ENCODE results near the gene GABRQ. TPM values are rescaled to one million over a fixed set of nuclear protein-coding genes. Genes with fewer than 3 reads are reported as not detected.

The GABRQ gene
- polyA plus RNA-seq, 1 experiment = not detected

- DNase-seq (ENCODE audit: low read depth) = no peak
- TF ChIP-seq, protein P1, sequence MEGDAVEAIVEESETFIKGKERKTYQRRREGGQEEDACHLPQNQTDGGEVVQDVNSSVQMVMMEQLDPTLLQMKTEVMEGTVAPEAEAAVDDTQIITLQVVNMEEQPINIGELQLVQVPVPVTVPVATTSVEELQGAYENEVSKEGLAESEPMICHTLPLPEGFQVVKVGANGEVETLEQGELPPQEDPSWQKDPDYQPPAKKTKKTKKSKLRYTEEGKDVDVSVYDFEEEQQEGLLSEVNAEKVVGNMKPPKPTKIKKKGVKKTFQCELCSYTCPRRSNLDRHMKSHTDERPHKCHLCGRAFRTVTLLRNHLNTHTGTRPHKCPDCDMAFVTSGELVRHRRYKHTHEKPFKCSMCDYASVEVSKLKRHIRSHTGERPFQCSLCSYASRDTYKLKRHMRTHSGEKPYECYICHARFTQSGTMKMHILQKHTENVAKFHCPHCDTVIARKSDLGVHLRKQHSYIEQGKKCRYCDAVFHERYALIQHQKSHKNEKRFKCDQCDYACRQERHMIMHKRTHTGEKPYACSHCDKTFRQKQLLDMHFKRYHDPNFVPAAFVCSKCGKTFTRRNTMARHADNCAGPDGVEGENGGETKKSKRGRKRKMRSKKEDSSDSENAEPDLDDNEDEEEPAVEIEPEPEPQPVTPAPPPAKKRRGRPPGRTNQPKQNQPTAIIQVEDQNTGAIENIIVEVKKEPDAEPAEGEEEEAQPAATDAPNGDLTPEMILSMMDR (IDR thresholded peaks at IDR 0.05; ENCODE audit: insufficient read depth, low read depth, low read length) = no peak
- ChIA-PET CTCF (interaction anchor here (0.8 to 2.9 kb wide), 4 partner anchors 287 to 926 kb away, joined by 3 to 11 read pairs (median 4); no protein-coding TSS in a partner anchor), POLR2A (no interaction called here)
- no peak overlapping the region for H3K4me3 ChIP-seq (ENCODE audit: low read depth, low read length)
- no peaks in the 10 kb centered on the region for H3K36me3 ChIP-seq (ENCODE audit: control insufficient read depth, insufficient read depth, low read length)
- H3K27me3 ChIP-seq (ENCODE audit: control insufficient read depth, insufficient read depth, low read length) = peaks cover 2% of the 10 kb centered on the region
These were observed 1.7 kb downstream of the GABRQ start for GRCh38 chrX:152639426-152639825.

GRCh38 chrX:152640034-152640818 is 2.5 kb downstream of the GABRQ start:
- ChIA-PET CTCF (interaction anchor here (0.8 to 2.9 kb wide), 8 partner anchors 274 to 927 kb away, joined by 3 to 11 read pairs (median 4); no protein-coding TSS in a partner anchor), POLR2A (no interaction called here)
- no peak for DNase-seq (ENCODE audit: low read depth)

GRCh38 chrX:152641256-152641875 is 3.7 kb downstream of the GABRQ start:
- ChIA-PET CTCF (interaction anchor here (1.0 to 2.9 kb wide), 8 partner anchors 176 to 897 kb away, joined by 3 to 11 read pairs (median 5); no protein-coding TSS in a partner anchor), POLR2A (no interaction called here)
- peaks cover 2% of the 10 kb centered on the region for H3K27me3 ChIP-seq (ENCODE audit: control insufficient read depth, insufficient read depth, low read length)
- TF ChIP-seq, protein P1 (IDR thresholded peaks at IDR 0.05; ENCODE audit: insufficient read depth, low read depth, low read length) = no peak
- no peak for DNase-seq (ENCODE audit: low read depth)
- no peaks in the 10 kb centered on the region for H3K36me3 ChIP-seq (ENCODE audit: control insufficient read depth, insufficient read depth, low read length)
- no peak overlapping the region for H3K4me3 ChIP-seq (ENCODE audit: low read depth, low read length)

More at GRCh38 chrX:152640034-152640818, 2.5 kb downstream of the GABRQ start:
- Histone ChIP-seq H3K4me3 (ENCODE audit: low read depth, low read length) (no peak overlapping the region), H3K27me3 (ENCODE audit: control insufficient read depth, insufficient read depth, low read length) (peaks cover 2% of the 10 kb centered on the region), H3K36me3 (ENCODE audit: control insufficient read depth, insufficient read depth, low read length) (no peaks in the 10 kb centered on the region)
- TF ChIP-seq, protein P1 (IDR thresholded peaks at IDR 0.05; ENCODE audit: insufficient read depth, low read depth, low read length) = no peak

DNA sequence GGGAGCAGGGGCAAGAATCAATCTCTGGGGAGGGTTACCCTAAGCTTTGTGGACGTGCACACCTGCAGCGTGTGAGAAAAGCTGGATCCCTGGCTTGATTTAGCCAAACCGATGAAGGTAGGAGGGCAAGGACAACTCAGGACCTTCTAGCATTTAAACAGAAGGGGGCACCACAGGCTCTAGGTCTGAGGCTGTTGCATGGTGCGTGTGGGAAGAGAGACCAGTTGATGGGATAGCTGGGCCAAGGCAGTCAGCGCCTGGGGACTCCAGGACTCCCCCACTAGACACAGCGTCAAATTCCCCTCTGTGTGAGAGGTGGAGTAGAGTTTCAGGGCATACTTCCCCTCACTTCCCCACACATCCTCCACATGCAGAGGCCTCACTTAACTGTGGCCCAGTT is 4.3 kb downstream of the GABRQ start:
- Histone ChIP-seq H3K27me3 (ENCODE audit: control insufficient read depth, insufficient read depth, low read length) (peaks cover 2% of the 10 kb centered on the region), H3K4me3 (ENCODE audit: low read depth, low read length) (no peak overlapping the region), H3K36me3 (ENCODE audit: control insufficient read depth, insufficient read depth, low read length) (no peaks in the 10 kb centered on the region)
- TF ChIP-seq, protein P1 (IDR thresholded peaks at IDR 0.05; ENCODE audit: insufficient read depth, low read depth, low read length) = no peak
- DNase-seq (ENCODE audit: low read depth) = no peak
- ChIA-PET POLR2A (no interaction called here), CTCF (interaction anchor here (1.2 to 2.9 kb wide), 7 partner anchors 175 to 894 kb away, joined by 3 to 11 read pairs (median 6); no protein-coding TSS in a partner anchor)

DNA sequence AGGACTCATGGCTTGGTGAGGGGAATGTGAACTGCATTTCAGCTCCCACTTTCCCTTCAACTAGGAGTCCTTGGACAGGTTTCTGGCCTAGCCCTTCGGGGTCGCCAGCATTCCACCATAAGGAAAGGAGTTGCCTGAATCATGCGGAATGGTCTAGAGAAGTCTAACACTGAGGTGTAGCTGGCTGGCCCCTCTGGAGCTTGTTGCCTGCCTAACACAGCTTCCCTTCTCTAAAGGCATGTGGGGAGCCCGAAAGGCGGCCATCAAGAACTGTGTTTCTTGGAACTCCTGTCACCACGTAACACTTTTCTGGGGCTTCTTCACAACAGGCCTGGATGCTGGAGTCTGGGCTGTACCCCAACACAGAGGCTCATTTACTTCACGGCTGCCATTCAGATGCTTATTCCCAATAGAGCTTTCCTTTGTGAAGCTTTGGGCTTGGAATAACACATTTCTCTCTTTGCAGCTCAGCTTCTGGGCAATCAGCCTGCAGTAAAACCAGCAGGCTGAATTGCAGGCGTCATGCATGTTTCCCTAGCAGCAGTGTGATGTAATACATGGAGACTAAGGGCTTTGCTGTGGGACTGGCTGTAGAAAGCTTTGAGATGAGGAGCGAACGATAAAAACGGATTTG is 5.4 kb downstream of the GABRQ start:
- no peak for DNase-seq (ENCODE audit: low read depth)
- no peak overlapping the region for H3K4me3 ChIP-seq (ENCODE audit: low read depth, low read length)
- TF ChIP-seq, protein P1 (IDR thresholded peaks at IDR 0.05; ENCODE audit: insufficient read depth, low read depth, low read length) = no peak
- no peaks in the 10 kb centered on the region for H3K36me3 ChIP-seq (ENCODE audit: control insufficient read depth, insufficient read depth, low read length)
- ChIA-PET POLR2A (no interaction called here), CTCF (interaction anchor here (1.1 to 2.1 kb wide), 4 partner anchors 11 to 893 kb away, joined by 3 to 7 read pairs (median 6); no protein-coding TSS in a partner anchor)
- H3K27me3 ChIP-seq (ENCODE audit: control insufficient read depth, insufficient read depth, low read length) = peaks cover 2% of the 10 kb centered on the region

All from BJ (cell line).